Transverse colon (tissue), 4 donors: ENCODE results near the gene APH1A. TPM values are rescaled to one million over a fixed set of nuclear protein-coding genes. Genes with fewer than 3 reads are reported as not detected.
A peak's percentile ranks its signal among the peaks of the same experiment; 100 is the strongest.

ENCODE experiments used
- DNase-seq: peaks from one replicate; pipeline ENCODE4 v3.0.0-alpha.2; 2019
- H3K27ac ChIP-seq, 4 donors: fragments of 200-600 bp; sonication (generic); 2 replicates each; pipeline ENCODE4 v1.5.1; 2016 to 2018; ENCODE audit warnings: inconsistent platforms in 4 of 4
- H3K27me3 ChIP-seq: fragments of 200-600 bp; sonication (generic); 2 replicates; pipeline ENCODE4 v1.5.1; 2017; ENCODE audit warnings: inconsistent platforms
- H3K36me3 ChIP-seq, 4 donors: fragments of 200-600 bp; sonication (generic); 2 replicates each; pipeline ENCODE4 v1.5.1; 2017 to 2019; ENCODE audit warnings: inconsistent platforms in 4 of 4
- H3K4me1 ChIP-seq, 4 donors: fragments of 200-600 bp; sonication (generic); 2 replicates each; pipeline ENCODE4 v1.5.1; 2017 to 2020; ENCODE audit warnings: inconsistent platforms in 4 of 4
- H3K4me3 ChIP-seq, 4 donors: fragments of 200-600 bp; sonication (generic); 1 replicate in 1 of 4; 2 replicates in 3 of 4; pipeline versions ENCODE4 v1.5.1 to v1.6.1; 2017 to 2019; ENCODE audit warnings: inconsistent platforms in 4 of 4
- H3K9me3 ChIP-seq, 2 donors: fragments of 200-600 bp; sonication (generic); 2 replicates each; pipeline ENCODE4 v1.5.1; 2017 to 2019; ENCODE audit warnings: inconsistent platforms in 2 of 2
- CTCF ChIP-seq, 5 experiments: fragments of 200-600 bp in 3 of 5; fragments of 450-650 bp in 2 of 5; sonication (generic) in 3 of 5; IDR thresholded peaks; 1 replicate in 2 of 5; 2 replicates in 3 of 5; pipeline ENCODE4 v1.5.1; 2016 to 2017; ENCODE audit warnings: antibody characterized with exemption in 5 of 5, inconsistent platforms in 3 of 5, mild to moderate bottlenecking in 2 of 5, moderate library complexity in 1 of 5
- EP300 ChIP-seq: sonication (generic); formaldehyde crosslinking; IDR thresholded peaks from one replicate; pipeline ENCODE4 v1.6.1; 2017; ENCODE audit warnings: antibody characterized with exemption, low read depth
- POLR2A ChIP-seq: fragments of 450-650 bp; IDR thresholded peaks from one replicate; pipeline ENCODE4 v1.6.1; 2016; ENCODE audit warnings: antibody characterized with exemption, mild to moderate bottlenecking, moderate library complexity
- POLR2AphosphoS5 ChIP-seq, 3 donors: sonication (generic); formaldehyde crosslinking; IDR thresholded peaks; one replicate each; pipeline ENCODE4 v1.6.1; 2016; ENCODE audit warnings: antibody characterized with exemption in 3 of 3
- WGBS, 2 donors: methylation state at CpG; one replicate each; pipeline ENCODE4 v1.1.5; 2018; ENCODE audit warnings: low coverage in 1 of 2; 5-methylcytosine and 5-hydroxymethylcytosine counted together
- in situ Hi-C, 4 donors: fragments of 200-750 bp; cut with MboI; loops; one replicate each; pipeline versions ENCODE4 v1.15.0 to v1.15.1; 2017; ENCODE audit warnings: low sequenced_read_pairs in 3 of 4, low pct_ligation_motif_present in 1 of 4, low pct_unique_long_range_greater_than_20kb in 1 of 4
- intact Hi-C: fragments of 100-400 bp; cut with DNase I; formaldehyde crosslinking; loops from one replicate; pipeline ENCODE4 v1.15.1; 2023; ENCODE audit warnings: low total_unique reads
- total RNA-seq, 4 donors: library from RNA; depleted of rRNA; stranded (reverse); fragments of >200 nt; gene quantifications; one replicate each; pipeline ENCODE4 v1.1.0, GENCODE V29; 2016

The APH1A gene
- total RNA-seq, 4 donors from 2014 or later = 86.8 to 162 (median 113) TPM

GRCh38 chr1:150267896-150268295 is 920 bp downstream of the APH1A start:
- Histone ChIP-seq H3K36me3 (peaks cover 0 to 14% (median 6%) of the 10 kb centered on the region in 4 donors), H3K27me3 (no peaks in the 10 kb centered on the region), H3K4me3 (peak overlapping the region; percentile 69 to 98 (median 79)), H3K9me3 (no peaks in the 10 kb centered on the region), H3K4me1 (peaks cover 9 to 32% (median 19%) of the 10 kb centered on the region in 4 donors), H3K27ac (peak overlapping the region; percentile 87 to 96 (median 94))
- TF ChIP-seq POLR2AphosphoS5 (IDR thresholded peaks at IDR 0.05) = no peak
- no peak for TF ChIP-seq POLR2A
- no peak for TF ChIP-seq EP300
- no peak for TF ChIP-seq CTCF (IDR thresholded peaks at IDR 0.05)
- no peak for DNase-seq
- intact Hi-C loops (no loop called here), in situ Hi-C loops (no loop called here)
- WGBS, 2 donors = 0 to 26% methylated on average over 1 to 6 of the region's 6 CpGs

- in situ Hi-C loops = no loop called here
- DNase-seq = no peak
These were observed 5.3 kb downstream of the APH1A start for GRCh38 chr1:150263549-150263948.

GRCh38 chr1:150262388-150263320 is 6.2 kb downstream of the APH1A start:
- no peak overlapping the region for H3K27ac ChIP-seq
- intact Hi-C loops (no loop called here), in situ Hi-C loops (no loop called here)
- H3K27me3 ChIP-seq = peaks cover 2% of the 10 kb centered on the region
- H3K36me3 ChIP-seq = peaks cover 0 to 14% (median 6%) of the 10 kb centered on the region in 4 donors
- H3K9me3 ChIP-seq = no peaks in the 10 kb centered on the region
- H3K4me3 ChIP-seq = no peak overlapping the region
- TF ChIP-seq POLR2AphosphoS5 (IDR thresholded peaks at IDR 0.05) = no peak
- TF ChIP-seq EP300 = no peak
- no peak for TF ChIP-seq CTCF (IDR thresholded peaks at IDR 0.05)
- peak; percentile 15 for TF ChIP-seq POLR2A
- DNase-seq = no peak
- H3K4me1 ChIP-seq = peaks cover 5 to 26% (median 19%) of the 10 kb centered on the region in 4 donors
- WGBS, 2 donors = 78 to 100% methylated on average over 2 to 6 of the region's 6 CpGs

More at GRCh38 chr1:150263549-150263948, 5.3 kb downstream of the APH1A start:
- Histone ChIP-seq H3K9me3 (no peaks in the 10 kb centered on the region), H3K4me1 (peaks cover 9 to 30% (median 24%) of the 10 kb centered on the region in 4 donors), H3K27ac (no peak overlapping the region), H3K27me3 (no peaks in the 10 kb centered on the region), H3K4me3 (no peak overlapping the region), H3K36me3 (peaks cover 0 to 14% (median 6%) of the 10 kb centered on the region in 4 donors)
- TF ChIP-seq POLR2A (no peak), CTCF (IDR thresholded peaks at IDR 0.05) (no peak), EP300 (no peak), POLR2AphosphoS5 (IDR thresholded peaks at IDR 0.05) (no peak)
- WGBS, 2 donors = 76 to 86% methylated on average over 2 to 6 of the region's 6 CpGs
- intact Hi-C loops = no loop called here

- H3K27me3 ChIP-seq = peaks cover 4% of the 10 kb centered on the region
- H3K4me3 ChIP-seq = no peak overlapping the region
- intact Hi-C loops = no loop called here
- H3K9me3 ChIP-seq = no peaks in the 10 kb centered on the region
- DNase-seq = no peak
- peaks cover 5 to 24% (median 14%) of the 10 kb centered on the region in 4 donors for H3K4me1 ChIP-seq
- in situ Hi-C loops = no loop called here
- H3K27ac ChIP-seq = no peak overlapping the region
- no peak for TF ChIP-seq POLR2AphosphoS5 (IDR thresholded peaks at IDR 0.05)
- TF ChIP-seq CTCF (IDR thresholded peaks at IDR 0.05) = no peak
- no peak for TF ChIP-seq EP300
- no peak for TF ChIP-seq POLR2A
- 78% methylated on average over 6 of the region's 6 CpGs; no CpG with 5 or more reads in 1 of the 2 donors for WGBS, 2 donors
- H3K36me3 ChIP-seq = peaks cover 0 to 11% (median 4%) of the 10 kb centered on the region in 4 donors
These were observed 7.4 kb downstream of the APH1A start for GRCh38 chr1:150261367-150261766.
